ENCODE results near the gene MIER1. TPM values are rescaled to one million over a fixed set of nuclear protein-coding genes. Genes with fewer than 3 reads are reported as not detected.

The MIER1 gene
- total RNA-seq, 6 experiments from 2014 or later: 11.8 to 27.0 (median 19.3) TPM

GRCh38 chr1:66996018-66996682 lies 71.4 kb downstream of the MIER1 start:
- Histone ChIP-seq H3K36me3 (peaks cover 0 to 13% (median 4%) of the 10 kb centered on the region in 4 donors), H3K27ac (no peak overlapping the region), H3K4me1 (no peaks in the 10 kb centered on the region), H3K4me3 (no peak overlapping the region), H3K9me3 (no peaks in the 10 kb centered on the region), H3K27me3 (no peaks in the 10 kb centered on the region)
- intact Hi-C loops (cut with DNase I): loop anchor here in 1 of 2 donors (10.0 kb wide), 1 partner anchor 149 kb away; no protein-coding TSS in a partner anchor
- no peak for DNase-seq
- peak; percentile 81 to 90 (median 86) for ATAC-seq
- TF ChIP-seq POLR2A (IDR thresholded peaks at IDR 0.05): no peak
- peak; percentile 67 to 74 (median 70) for TF ChIP-seq CTCF (IDR thresholded peaks at IDR 0.05)
- WGBS (ENCODE audit: insufficient coverage, low coverage, low lambda C conversion rate, missing lambda C conversion rate): 67% methylated on average over 6 of the region's 7 CpGs

- Histone ChIP-seq H3K4me1 (no peaks in the 10 kb centered on the region), H3K9me3 (no peaks in the 10 kb centered on the region), H3K27me3 (no peaks in the 10 kb centered on the region), H3K36me3 (peaks cover 0 to 29% (median 9%) of the 10 kb centered on the region in 4 donors), H3K27ac (no peak overlapping the region), H3K4me3 (no peak overlapping the region)
- ATAC-seq: no peak
- no peak for DNase-seq
- intact Hi-C loops (cut with DNase I): loop anchor here in 1 of 2 donors (10.0 kb wide), 1 partner anchor 146 kb away; no protein-coding TSS in a partner anchor
- TF ChIP-seq POLR2A (IDR thresholded peaks at IDR 0.05) (no peak), CTCF (IDR thresholded peaks at IDR 0.05) (no peak)
Observed at GRCh38 chr1:66998972-66999371, 74.2 kb downstream of the MIER1 start.

GRCh38 chr1:66999640-67000400 lies 75.0 kb downstream of the MIER1 start:
- Histone ChIP-seq H3K9me3 (no peaks in the 10 kb centered on the region), H3K27me3 (no peaks in the 10 kb centered on the region), H3K27ac (no peak overlapping the region), H3K36me3 (peaks cover 0 to 32% (median 11%) of the 10 kb centered on the region in 4 donors), H3K4me1 (no peaks in the 10 kb centered on the region), H3K4me3 (no peak overlapping the region)
- TF ChIP-seq CTCF (IDR thresholded peaks at IDR 0.05) (no peak), POLR2A (IDR thresholded peaks at IDR 0.05) (no peak)
- no peak for DNase-seq
- 72% methylated on average over 7 of the region's 7 CpGs for WGBS (ENCODE audit: insufficient coverage, low coverage, low lambda C conversion rate, missing lambda C conversion rate)
- no peak for ATAC-seq
- intact Hi-C loops (cut with DNase I): loop anchor here in 1 of 2 donors (10.0 kb wide), 2 partner anchors 65 to 145 kb away; no protein-coding TSS in a partner anchor

GRCh38 chr1:67001682-67002425 lies 77.1 kb downstream of the MIER1 start:
- Histone ChIP-seq H3K9me3 (no peaks in the 10 kb centered on the region), H3K4me3 (no peak overlapping the region), H3K36me3 (peaks cover 0 to 32% (median 11%) of the 10 kb centered on the region in 4 donors), H3K27me3 (no peaks in the 10 kb centered on the region), H3K4me1 (no peaks in the 10 kb centered on the region), H3K27ac (no peak overlapping the region)
- intact Hi-C loops (cut with DNase I): loop anchor here in 1 of 2 donors (10.0 kb wide), 1 partner anchor 63 kb away; no protein-coding TSS in a partner anchor
- DNase-seq (no peak), ATAC-seq (peak in 2 of 4 donors; percentile 13 to 23)
- TF ChIP-seq POLR2A (IDR thresholded peaks at IDR 0.05) (no peak), CTCF (IDR thresholded peaks at IDR 0.05) (no peak)
- 55% methylated on average over 2 of the region's 5 CpGs for WGBS (ENCODE audit: insufficient coverage, low coverage, low lambda C conversion rate, missing lambda C conversion rate)
